ENCODE results near the gene TEX14.
"Not testable (repeated sequence)": the region's sequence is repeated elsewhere in the genome, so short reads cannot be mapped to it uniquely, and the experiment has no call there.

The TEX14 gene

DNA sequence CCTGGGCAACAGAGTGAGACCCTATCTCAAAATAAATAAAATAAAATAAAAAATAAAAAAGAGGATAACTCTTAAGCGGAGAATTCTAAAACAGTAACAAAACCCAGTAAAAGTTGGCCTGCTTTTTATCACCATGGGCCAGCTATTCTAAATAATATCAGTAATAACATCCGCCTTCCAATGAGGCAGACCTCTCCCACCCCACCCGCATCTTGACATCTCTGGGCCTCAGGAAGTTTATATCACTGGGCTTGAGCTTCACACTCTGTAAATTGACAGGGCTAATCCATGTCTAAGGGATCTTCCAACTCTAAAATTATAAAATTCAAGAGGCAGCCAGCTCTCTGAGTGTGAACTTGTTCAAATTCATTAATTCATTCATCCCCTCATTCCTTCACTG is 94.5 kb downstream of the TEX14 start:
- DNase-seq, result no peak

- DNase-seq, result no peak
These were observed 96.6 kb downstream of the TEX14 start for GRCh38 chr17:58595194-58595792.

GRCh38 chr17:58593123-58593522 is 98.7 kb downstream of the TEX14 start:
- no peak for DNase-seq

GRCh38 chr17:58591455-58591854 is 100.4 kb downstream of the TEX14 start:
- DNase-seq, result no peak

GRCh38 chr17:58590377-58590776 is 101.5 kb downstream of the TEX14 start:
- no peak for DNase-seq

GRCh38 chr17:58587713-58588117 is 104.1 kb downstream of the TEX14 start:
- peak; percentile 2 to 60 (median 41) for DNase-seq

- no peak for DNase-seq
These were observed 105.7 kb downstream of the TEX14 start for GRCh38 chr17:58586009-58586644.

- DNase-seq, result no peak
These were observed 106.3 kb downstream of the TEX14 start for GRCh38 chr17:58585554-58585953.

DNA sequence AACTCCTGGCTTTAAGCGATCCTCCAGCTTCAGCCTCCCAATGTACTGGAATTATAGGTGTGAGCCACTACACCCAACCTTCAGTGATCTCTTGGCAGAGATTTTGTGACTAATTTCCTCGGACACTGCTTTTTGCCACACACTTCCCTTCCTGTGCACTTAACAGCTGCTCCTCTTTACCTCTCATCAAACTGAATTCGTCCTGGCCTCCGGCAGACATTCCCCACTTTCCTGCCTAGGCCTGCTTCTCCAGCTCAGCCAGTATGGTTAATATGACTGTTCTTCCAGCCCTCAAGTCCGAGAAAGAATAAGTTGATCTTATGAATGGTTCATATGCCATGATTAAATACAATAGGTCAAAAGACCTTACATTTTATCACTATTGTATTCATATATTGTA is 108.4 kb downstream of the TEX14 start:
- no peak for DNase-seq

DNA sequence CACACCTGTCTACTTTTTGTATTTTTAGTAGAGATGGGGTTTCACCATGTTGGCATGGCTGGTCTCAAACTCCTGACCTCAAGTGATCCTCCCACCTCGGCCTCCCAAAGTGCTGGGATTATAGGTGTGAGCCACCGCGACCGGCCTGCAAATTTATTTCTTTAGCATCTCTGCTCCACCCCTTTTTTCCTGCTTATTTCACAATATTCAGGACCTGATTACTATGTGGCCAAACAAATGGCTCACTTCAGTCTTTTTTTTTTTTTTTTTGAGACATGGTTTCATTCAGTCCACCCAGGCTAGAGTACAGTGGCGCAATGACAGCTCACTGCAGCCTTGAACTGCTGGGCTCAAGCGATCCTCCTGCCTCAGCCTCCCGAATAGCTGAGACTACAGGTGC is 109.1 kb downstream of the TEX14 start:
- DNase-seq, result not testable (repeated sequence)

DNA sequence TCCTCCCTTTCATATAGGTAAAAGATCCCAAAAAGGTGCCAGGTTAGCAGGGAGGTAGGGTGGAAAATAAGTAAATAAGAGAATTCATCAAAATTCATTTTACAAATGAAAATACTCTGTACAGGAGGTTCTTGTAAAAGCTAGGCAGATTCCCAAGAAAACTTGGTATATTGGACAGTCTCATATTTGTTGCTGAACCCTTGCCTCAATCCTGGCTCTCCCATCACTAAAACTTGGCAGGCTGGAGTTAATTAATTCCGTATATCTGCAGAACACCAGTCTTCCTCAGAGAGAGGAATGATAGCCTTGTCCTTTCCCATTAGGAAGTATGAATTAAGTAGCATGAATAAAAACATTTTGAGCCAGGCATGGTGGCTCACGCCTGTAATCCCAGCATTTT is 111.2 kb downstream of the TEX14 start:
- DNase-seq, result no peak

- DNase-seq, result peak in 4 of 6 experiments; percentile 5 to 26 (median 12)
These were observed 114.1 kb downstream of the TEX14 start for GRCh38 chr17:58577696-58578095.

GRCh38 chr17:58576679-58577367 is 115.0 kb downstream of the TEX14 start:
- DNase-seq, result no peak

- DNase-seq, result no peak
These were observed 116.3 kb downstream of the TEX14 start for GRCh38 chr17:58575511-58575910.

GRCh38 chr17:58574025-58574424 is 117.8 kb downstream of the TEX14 start:
- DNase-seq, result no peak

- DNase-seq, result no peak
These were observed 119.0 kb downstream of the TEX14 start for GRCh38 chr17:58572846-58573245.

DNA sequence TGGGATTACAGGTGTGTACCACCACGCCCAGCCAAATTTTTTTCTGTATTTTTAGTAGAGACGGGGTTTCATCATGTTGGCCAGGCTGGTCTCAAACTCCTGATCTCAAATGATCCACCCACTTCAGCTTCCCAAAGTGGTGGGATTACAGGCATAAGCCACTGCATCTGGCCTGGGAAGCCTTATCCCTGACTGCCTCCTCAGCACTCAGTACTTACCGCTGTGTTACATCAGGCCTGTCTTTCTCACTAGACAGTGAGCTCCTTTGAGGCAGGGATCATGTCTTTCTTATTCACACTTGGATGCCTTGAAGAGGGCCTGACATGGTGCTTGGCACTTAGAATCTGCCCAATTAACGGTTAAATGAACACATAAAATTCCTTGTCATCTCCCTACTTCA is 121.1 kb downstream of the TEX14 start:
- no peak for DNase-seq

- no peak for DNase-seq
These were observed 122.6 kb downstream of the TEX14 start for GRCh38 chr17:58569196-58569595.

- no peak for DNase-seq
These were observed 123.6 kb downstream of the TEX14 start for GRCh38 chr17:58568044-58568799.

DNA sequence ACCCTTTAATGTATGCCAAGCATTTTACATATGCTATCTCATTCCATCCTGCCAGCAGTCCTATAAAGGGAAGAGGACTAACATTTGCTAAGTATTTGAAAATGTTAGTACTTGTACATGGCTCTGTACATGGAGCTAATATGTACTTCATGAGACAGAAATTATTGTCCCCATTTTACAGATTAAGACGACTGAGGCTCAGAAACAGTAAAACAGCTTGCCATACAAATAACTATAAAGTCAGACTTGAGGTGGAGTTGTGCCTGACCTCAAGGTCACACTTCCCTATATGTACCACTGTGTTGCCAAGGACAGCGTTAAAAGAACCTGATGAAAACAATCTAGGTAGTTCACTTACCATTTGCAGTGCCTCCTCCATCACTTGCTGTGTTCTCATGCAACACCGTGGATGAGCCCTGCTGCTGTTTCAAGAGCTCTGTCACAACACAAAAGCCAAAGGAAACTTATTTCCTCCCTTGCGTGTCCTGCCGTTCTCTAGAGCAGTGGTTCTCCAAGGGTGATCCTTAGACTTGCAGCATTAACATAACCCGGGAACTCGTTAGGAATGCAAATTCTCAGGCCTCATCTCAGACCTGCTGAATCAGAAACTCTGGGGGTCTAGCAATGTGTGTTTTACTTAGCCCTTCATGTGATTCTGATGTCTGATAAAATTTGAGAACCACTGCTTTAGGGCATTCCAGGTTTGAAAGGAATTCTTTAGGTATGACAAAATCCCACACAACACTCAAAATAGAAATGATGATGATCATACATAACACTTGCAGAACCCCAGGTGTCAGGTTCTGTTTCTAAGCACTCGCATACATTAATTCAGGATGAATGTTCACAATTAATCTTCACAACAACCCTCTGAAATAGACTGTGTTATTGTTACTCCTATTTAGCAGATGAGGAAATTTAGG is 126.2 kb downstream of the TEX14 start:
- DNase-seq, result no peak

DNA sequence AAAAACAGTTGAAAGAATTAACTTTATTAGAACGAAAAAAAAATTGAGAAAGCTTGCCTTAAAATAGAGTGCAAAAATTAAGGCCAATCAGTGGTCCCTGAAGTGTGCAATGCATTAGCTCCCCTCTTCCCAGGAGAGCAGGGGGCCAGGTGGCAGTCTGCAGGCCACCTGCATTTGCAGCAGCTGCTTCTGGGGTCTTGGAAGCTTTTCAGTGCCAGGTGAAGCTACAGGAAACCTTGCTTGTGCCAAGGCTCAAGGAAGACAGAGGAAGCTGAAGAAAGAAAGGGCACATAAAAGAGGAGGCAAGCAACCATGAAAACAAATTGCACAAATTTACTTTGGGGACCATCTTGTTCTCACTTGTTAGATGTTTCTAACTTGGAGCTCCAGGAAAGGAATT is 126.9 kb downstream of the TEX14 start:
- DNase-seq, result no peak

DNA sequence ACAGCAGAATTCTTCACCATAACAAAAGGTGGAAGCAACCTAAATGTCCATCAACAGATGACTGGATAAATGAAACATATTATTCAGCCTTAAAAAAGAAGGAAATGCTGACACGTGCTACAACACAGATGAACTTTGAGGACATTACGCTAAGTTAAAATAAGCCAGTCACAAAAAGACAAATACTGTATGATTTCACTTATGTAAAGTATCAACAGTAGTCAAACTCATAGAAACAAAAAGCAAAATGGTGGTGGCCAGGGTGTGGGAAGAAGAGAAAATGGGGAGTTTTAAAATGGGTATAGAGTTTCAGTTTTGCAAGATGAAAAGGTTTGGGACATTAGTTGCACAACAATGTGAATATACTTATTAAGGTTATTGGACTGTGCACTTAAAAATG is 127.6 kb downstream of the TEX14 start:
- no peak for DNase-seq

GRCh38 chr17:58560511-58560910 is 131.3 kb downstream of the TEX14 start:
- no peak for DNase-seq
